Myocyte (in vitro differentiated cells): Measurements from ENCODE around the gene UTP25. TPM values are rescaled to one million over a fixed set of nuclear protein-coding genes. Genes with fewer than 3 reads are reported as not detected.

ENCODE experiments used
- DNase-seq: peaks from one replicate; pipeline ENCODE4 v3.0.0-alpha.2; 2012; ENCODE audit warnings: low read depth
- total RNA-seq: library from RNA; depleted of rRNA; stranded (reverse); fragments of >200 nt; gene quantifications from 2 replicates; pipeline ENCODE4 v1.2.3, GENCODE V29; 2014

Gene UTP25
- total RNA-seq, 1 donor from 2014 or later: 6.8 TPM

DNA sequence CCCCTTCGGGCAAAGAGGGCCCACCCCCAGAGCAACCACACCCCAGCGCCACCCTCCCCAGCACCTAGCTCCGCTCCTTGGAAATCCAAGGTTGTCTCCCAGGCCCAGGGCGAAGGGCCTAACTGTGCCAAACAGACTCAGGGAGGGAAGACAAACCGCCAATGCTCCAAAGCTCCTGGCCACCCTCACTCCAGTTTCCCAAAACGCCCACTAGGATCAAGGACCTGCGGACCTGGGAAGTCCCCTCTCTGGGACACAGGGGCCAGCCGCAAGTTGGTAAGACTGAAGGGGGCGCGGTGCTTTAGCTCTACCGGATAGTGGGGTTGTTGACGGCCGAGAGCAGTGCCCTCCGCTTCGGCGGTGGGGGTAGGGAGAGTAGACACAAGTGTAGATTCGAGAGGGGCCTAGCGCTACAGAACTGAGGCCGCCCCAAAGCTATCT is 22.4 kb upstream of the UTP25 start:
- no peak for DNase-seq

DNA sequence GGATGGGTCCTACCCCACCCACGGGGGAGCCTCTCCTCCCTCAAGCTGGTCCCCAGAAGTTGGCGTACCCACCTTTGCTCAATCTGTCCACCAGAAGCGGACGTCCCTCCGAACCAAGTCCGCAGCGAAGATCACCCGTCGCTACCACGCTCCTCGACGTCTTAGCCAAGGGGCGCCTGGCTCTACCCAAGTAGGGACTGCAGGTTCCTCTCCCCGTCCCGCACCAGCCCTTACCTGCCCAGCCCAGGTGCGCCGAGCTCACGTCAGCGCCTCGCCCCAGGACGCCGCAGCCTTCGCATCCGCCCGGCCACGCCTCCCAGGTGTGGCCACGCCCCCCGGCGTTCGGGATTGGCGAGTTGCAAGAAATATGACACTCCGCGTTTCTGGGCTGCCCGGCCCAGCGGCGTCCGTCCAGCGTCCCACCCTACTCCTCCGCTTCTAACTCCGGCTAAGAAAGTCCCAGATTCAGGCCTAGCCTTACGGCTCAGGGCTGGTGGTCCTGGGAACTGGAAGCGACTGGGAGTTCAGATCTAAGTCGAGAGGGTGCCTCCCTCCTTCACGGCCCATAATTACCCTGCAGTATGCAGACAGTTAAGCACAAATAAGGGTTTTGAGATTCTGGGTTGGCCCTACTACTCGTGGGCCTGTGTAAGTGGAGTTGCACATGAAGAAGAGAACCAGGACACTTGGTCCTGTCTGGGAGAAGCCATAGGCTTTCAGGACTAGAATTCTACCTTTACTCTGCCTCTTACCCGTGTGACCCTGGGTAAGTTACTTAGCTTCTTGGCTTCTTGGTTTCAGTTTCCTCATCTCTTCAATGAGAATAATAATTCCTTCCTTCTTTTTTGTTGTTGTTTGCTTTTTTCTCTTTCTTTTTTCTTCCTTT is 21.7 kb upstream of the UTP25 start, which contains the start of gene IRF6:
TSS of gene IRF6 (minus strand) at position 268 of the 886 bp plus-strand sequence. CDS start 4,729 bp downstream, outside the sequence.
- DNase-seq: no peak

DNA sequence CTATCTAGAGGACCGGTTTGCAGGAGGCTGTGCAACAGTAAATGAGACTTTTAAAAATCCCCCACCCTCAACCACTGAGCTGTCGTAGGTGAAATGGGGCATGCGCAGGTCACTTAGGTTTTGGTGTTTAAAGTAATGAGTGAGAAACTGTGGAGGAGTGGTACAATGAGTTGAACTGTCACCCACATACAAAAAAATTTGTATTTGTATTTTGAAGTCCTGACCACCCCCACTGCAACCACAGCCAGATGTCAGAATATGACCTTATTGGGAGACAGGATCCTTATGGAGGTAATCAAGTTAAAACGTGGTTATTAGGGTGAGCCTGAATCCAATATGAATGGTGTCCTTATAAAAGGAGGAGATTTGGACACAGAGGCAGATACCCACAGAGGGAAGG is 20.3 kb upstream of the UTP25 start:
- no peak for DNase-seq

DNA sequence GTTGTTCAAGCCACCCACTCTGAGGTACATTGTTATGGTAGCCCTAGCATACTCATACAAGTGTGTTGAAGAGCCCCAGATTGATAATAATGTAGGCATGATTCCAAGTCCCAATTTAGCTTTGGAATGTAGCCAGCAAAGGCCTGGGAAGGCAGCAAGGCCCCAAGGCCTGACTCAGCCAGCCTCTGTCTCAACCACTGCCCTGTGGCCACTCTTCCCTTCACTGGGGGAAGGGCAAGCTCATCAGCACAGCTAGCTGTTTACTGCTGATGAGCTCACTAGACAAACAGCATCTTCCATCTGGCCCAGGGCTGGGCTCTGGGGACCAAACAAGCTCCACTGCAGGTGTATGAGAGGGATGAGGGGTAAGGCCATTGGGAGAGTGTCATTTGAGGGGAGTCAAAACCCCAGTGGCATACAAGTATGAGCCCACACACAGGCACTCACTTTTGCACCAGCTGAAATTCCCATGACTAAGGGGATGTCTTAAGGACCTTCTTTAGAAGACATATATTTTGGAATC is 19.7 kb upstream of the UTP25 start:
- DNase-seq: peak; percentile 97

DNA sequence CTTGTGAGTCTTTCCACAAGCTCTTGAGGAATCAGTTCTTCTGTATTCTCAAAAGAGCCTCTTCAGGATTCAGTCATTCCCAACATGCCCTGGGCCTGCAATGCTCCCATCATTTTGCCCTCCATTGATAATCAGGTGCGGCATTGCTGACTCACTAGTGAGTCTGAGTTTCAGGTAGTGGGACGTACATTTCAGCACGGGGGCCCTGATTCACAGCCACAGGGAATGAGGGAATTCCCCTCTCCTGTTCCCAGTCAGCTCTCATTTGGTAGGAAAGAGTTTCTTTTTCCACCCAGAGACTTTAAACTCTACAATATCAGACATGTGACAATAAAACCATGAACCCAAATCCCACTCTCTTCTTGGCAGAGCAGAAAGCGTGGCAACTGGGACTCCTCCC is 18.2 kb upstream of the UTP25 start:
- no peak for DNase-seq

DNA sequence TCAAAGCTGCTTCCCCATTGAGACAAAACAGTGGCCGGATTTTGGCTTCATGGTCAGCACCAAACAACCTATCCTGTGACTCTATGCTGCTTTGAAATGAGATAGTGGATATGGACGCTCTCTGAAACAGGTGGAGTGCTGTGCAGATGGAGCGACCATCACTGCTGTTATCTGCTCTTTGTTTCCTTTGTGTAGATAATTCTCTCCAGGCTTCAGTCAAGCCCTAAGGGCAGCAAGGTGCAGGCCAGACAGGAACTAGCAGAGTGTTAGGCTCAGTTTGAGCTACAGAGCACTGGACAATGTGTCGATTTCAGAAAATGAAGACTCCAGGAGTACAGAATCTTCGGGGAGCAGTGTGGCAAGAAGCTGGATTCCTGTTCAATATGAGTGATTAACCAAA is 17.0 kb upstream of the UTP25 start:
- no peak for DNase-seq

DNA sequence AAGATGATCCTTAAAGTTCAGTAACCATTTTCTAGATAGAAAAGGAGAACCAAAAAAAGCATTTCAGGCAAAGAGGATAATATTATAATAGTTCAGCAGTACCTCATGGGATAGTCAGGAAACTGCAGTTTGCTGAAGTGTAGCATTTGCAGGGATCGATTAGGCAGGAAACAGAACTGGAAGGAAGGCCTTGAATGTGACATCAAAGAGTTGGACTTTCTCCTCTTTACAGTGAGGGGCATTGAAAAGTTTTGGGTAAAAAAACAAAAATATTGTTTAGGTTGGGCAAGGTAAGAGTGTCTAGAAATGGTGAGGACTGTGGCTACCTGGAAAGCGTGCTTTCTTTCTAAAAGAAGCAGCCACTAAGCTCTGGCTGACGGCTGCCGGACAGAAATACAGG is 13.9 kb upstream of the UTP25 start:
- no peak for DNase-seq

DNA sequence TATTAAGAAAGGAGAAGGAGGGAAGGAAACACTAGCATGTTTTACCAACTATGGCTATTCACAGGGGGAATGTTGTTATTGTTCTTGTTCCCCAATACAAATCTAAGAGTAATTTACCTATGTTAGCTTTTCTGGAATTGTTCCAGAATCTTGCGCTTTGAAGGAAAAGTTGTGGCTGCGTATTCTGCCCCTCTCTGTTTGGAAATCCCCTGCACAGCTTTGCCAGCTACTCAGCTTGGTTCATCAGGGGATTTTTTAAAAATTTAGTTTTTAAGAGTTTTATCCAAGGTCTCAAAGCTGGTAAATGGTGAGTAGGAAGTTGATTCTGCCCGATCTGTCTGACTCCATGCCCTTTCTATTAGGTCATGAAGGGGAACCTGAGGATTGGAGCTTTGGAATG is 12.3 kb upstream of the UTP25 start:
- DNase-seq: no peak

DNA sequence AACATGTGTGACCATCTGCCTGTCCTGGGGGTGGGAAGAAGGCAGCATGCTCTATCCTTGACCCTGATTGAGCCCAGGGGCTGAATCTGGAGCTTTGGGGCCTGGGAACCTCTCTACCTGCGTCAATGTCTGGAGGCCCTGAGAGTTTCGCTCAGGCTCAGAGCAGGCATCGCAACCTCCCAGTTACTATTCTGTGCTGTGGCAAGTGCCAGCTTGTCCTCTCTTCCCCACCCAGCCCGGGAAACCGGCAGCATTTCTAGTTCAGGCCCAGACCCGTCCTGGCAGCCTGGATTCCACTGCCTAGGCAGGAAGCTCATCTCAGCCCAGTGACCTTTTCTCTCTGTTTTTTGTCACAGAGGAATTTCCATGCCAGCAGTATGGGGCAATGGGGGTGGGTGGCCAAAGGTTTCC is 11.8 kb upstream of the UTP25 start:
- DNase-seq: no peak

DNA sequence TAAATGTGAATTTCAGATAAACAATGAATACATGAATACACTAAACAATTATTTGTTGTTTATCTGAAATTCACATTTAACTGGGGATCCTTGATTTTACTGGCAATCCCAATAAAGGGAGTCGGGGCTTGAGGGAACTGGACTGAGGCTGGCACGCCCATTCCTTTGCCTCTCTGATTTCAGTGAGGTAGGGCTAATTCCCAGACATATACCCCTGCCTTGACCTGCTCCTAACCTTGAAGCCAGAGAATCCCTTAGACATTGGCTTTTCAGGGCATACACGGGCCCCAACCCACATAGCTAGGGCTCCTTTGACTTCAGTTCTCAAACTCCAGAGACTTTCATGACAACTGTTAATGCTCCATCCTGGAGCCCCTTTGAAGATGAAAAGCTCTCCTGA is 10.8 kb upstream of the UTP25 start:
- no peak for DNase-seq

DNA sequence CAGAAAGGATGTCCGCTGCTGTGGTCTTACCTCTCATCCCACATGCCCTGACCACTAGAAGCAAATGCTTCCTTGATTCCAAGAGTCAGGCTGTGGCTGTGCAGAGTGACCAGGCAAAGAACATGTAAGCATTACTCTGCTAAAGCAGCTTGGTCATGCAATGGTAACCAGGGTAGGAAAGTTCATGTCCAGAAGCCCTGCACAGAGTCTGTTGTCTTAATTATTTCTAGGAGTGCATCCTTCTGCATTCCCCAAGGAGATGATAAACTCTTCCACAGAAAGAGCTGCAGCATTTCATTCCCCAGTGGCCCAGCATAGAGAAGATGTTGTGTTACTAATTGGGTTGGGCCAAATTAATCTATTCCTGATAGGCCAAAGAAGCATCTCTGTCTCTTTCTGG is 10.1 kb upstream of the UTP25 start:
- DNase-seq: no peak

DNA sequence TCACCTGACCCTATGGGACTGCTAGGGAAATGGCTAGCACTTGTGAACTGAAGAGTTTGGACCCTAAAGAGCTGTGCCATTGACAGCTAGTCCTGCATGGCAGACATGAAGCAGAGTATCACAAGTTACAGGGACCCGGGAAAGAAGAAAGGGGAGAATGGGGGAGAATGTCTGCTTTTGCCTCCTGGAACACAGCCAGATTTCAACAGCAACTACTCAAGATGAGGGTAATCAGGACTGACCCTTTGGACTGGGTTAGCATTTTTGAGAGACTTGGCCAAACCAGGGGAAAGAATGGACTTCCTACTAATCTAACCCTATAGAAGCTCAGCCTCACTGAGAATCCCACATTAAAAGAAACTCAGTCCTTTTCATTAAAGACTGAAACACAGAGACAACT is 8.7 kb upstream of the UTP25 start:
- DNase-seq: no peak

DNA sequence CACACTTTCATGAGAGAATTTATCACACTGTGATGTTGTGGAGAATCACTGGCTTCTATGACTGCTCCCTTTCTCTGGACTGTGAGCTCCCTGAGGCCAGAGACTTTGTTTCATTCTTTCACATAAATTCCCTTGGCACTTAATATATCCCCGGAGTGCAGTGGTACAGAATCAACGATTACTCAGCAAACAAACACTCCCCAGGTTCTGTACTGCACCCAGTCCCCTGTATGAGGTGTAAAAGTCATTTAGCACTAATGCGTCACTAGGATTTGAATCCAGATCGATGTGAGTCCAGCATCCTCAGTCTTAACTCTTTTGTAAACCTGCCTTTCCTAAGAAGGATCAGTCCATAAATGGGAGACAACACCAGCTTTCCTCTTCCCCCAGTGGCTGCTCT is 6.8 kb upstream of the UTP25 start:
- no peak for DNase-seq

DNA sequence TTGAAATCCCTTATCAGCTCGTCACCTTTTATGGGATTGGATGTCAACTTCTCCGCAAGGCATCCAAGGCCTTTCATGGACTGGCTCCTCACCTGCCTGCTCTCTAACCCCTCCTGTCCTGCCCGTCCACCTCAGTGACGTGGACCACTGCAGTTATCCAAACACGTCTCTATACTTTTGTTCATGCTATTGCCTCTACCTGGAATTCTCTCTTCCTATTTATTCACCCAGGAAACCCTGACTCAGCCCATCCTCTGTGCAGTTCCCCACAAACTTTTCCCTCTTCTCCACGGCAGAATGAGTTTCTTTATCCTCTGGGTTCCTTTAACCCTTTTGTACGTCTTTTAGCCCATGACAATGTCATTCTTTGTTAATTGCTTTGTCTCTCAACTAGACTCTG is 5.1 kb upstream of the UTP25 start:
- DNase-seq: no peak

DNA sequence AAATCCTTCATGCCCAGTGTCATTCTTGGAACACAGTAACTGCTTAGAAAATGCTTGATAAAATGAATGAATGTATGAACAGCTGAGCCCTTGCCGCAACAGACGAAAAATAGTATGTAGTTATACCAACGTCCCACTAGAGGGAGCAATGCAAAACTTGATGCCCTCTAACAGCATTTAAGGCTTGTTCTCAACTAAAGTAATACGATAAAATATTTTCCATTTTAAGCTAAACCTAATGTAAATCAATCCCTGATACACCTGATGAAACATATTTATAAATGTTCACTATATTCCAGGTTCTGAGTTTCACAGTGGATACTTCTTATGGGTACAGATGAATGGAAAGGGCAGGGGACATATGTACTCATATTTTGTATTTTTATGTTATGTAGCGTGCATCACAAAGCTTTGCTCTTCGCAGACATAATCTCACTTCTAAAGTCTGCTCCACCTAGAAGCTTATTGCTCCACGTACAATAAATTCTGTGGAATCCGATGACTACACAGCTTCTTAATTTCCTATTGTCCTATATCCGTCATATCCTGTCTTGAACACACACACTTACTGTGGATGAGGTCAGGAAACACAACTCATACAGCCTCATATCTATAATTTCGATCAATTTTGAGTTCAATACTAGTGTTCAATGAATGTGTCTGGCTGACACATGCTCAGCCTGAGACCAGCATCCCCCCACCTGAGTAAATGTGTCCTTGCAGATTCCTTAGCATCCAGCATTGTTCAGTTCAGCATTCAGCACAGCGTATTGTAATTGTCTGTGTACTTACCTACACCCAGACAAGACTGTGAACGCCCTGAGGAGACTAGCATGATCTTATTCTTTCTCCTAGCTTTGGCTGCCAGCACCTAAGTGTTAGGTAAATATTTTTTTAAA is 4.4 kb upstream of the UTP25 start:
- peak; percentile 82 for DNase-seq

DNA sequence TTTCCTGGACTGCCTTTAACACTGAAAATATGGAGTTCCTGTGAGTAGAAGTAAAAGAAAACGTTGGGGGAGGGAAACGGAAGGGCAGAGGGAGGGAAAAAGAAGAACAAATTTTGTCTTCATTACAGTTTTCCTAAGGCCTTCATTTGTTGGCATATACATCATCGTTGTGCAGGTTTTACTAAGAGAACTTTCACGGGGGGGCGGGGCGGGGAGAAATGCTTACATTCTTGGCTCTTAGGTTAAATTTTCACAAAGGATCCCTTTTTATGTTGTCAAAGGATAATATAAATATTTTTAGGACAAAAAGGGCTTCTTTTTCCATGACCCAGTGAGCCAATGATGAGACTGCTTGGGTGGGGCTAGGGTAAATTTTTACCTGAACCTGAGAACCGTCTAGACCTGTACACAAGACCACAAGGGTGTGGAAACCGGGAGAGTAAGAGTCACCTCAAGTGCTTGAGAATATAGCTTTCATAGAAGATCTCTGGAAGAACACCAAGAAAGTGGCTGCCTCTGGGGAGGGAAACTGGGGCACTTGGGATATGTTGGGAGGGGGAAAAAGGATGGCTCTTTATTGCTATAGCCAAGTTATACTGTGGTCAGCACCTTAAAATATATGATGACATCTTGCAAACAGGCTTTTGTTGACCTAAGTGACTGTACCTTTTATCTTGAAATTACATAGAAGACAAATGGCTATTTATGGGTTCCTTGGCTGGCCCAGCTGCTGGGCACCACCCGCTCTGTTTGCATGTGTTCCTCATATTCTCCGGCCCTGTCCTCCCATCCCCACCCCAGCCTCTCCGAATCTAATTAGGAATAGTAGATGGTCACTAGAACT is 2.0 kb upstream of the UTP25 start:
- DNase-seq: peak; percentile 77

DNA sequence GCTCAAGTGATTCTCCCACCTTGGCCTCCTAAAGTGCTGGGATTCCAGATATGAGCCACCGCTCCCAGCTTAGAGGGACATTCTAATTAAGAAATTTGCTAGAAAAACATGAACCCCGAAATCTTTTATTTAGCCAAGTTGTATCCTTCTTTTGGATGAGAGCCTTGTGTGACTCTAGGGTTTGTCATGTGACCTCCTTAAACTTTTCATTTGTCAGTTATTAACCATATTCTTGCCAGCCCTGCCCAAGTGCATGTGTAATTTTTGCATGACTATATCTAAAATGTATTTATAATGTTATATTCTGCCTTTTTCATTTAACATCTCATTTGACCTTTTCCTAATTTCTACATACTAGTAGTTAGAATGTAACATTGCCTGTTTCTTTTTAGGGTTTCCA is 1.9 kb downstream of the UTP25 start:
- no peak for DNase-seq

DNA sequence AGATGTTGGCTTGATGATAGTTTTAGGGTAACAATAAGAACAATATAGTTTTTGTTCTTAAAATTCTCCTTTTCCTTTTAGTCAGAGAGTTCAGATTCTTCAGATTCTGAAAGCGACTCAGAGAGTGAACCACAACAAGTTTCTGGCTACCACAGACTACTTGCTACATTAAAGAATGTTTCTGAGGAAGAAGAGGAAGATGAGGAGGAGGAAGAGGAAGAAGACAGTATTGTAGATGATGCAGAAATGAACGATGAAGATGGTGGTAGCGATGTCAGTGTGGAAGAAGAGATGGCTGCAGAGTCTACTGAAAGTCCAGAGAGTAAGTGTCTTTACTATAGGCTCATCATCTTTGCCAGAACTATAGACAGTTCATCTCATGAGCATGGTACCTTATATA is 3.0 kb downstream of the UTP25 start:
- no peak for DNase-seq

DNA sequence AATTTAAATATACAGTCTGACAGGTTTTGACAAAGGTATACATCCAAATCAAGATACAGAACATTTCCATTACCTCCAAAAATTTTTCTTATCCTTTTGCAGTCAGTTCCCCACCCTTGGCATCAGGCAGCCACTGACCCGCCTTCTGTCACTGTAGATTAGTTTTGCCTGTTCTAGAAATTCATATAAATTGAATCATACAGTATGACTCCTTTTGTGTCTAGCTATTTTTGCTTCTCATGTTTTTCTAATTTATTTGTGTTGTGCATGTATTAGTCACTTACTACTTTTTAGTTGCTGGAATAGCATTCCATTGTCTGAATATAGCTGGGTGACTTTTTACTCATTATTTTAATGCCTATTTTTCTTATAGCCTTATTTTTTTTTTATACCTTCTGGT is 3.8 kb downstream of the UTP25 start:
- no peak for DNase-seq

DNA sequence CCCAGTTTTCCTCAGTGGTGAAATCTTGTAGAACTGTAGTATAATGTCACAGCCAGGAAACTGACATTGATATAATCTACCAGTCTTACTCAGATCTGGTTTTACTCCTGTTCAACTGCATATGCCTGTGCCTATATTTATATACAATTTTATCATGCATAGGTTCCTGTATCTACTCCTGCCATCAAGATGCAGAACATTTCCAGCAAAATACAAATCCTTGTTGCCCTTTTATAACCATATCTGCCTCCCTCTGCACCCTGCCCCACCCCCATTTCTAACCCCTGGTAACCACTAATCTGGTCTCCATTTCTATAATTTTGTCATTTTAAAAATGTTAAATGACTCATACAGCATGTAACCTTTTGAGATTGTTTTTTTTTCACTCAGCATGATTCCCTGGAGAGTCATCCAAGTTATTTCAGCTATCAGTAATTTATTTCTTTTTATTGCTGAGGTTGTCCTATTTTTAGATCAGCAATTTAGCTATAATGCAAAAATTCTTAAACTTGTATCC is 8.1 kb downstream of the UTP25 start:
- no peak for DNase-seq

DNA sequence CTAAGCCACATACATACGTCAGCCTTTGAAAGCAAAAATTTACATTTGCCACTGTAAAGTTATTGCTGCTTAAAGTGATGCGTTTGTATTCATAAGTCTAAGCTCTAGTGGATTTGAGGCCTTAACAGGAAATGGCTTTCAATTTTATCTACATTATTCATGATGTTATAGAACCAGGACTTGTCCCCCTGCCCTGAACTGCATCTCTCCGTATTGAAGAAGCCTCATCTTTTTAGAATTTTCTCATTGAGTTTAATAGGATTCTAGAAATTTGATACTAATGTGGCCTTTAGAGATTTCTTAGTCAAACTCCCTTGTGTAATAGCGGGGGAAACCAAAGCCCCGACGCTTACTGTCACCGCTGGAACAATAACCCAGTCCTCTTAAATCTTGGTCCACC is 9.9 kb downstream of the UTP25 start:
- DNase-seq: no peak
